M059J (cell line): ENCODE results near the gene THUMPD3. TPM values are rescaled to one million over a fixed set of nuclear protein-coding genes. Genes with fewer than 3 reads are reported as not detected.

Source experiments
- DNase-seq: peaks from one replicate; pipeline ENCODE4 v3.0.0-alpha.2; 2012; ENCODE audit warnings: low read depth
- total RNA-seq: library from RNA; depleted of rRNA; stranded (reverse); fragments of >200 nt; shearing (Covaris generic); gene quantifications from 2 replicates; pipeline ENCODE4 v1.2.3, GENCODE V29; 2014

Gene THUMPD3
- total RNA-seq, 1 experiment from 2014 or later: 24.4 TPM

DNA sequence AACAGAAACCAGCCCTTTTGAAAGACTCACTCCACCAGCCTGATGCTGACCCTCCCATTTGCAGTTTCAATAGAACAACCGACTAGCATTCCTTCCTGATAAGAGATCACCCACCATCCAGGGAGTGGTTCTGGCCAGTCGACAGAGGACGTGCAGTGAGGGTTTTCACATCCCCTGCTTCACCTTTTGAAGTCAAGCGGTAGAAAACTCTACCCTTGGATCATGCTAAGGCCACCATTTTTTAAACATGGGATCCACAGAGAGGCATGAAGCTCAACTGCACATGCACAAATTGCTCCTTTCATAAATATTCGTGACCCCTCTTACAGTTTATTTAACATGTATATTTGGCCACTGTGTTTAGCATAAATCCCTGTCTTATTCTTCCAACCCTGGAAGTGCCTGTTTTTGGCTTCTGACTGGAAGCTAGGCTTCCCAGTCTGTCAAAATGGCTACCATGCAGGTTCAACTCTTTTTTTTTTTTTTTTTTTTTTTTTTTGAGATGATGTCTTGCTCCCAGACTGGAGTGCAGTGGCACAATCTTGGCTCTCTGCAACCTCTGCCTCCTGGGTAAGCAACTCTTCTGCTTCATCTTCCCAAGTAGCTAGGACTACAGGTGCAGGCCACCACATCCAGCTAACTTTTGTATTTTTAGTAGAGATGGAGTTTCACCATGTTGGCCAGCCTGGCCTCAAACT lies 1.0 kb upstream of the THUMPD3 start:
- no peak for DNase-seq

DNA sequence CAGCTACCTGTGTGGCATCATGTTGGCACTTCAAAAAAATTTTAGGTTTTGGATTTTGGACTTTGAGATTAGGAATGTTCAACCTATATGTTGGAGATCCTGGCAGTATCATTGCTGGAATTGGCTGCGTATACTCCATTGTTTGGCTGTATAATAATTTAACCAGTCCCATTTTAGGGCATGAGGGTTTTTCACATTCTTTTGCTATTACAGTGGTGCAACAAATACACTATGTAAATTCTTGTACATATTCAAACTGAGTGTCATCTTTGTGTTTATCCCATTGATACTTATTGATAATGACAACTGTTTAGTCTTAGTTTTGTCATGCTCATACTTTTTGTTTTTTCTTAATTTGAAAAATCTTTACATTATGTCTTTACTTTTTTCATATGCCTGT lies 6.7 kb downstream of the THUMPD3 start:
- DNase-seq: no peak

DNA sequence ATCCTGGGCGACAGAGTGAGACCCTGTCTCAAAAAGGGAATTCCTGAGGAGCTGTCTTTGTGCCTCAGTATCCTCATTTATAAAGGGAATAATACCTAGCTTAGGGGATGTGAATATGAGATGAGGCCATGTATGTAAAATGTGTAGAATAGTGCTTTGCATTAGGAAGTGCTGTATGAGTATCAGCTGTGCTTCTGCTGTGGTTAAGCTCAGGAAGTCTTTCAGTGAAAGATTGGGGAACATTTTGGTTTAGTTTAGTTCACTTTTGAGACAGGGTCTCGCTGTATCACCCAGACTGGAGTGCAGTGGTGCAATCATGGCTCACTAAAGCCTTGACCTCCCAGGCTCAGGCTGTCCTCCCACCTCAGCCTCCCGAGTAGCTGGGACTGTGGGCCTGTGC lies 10.6 kb downstream of the THUMPD3 start:
- DNase-seq: no peak

DNA sequence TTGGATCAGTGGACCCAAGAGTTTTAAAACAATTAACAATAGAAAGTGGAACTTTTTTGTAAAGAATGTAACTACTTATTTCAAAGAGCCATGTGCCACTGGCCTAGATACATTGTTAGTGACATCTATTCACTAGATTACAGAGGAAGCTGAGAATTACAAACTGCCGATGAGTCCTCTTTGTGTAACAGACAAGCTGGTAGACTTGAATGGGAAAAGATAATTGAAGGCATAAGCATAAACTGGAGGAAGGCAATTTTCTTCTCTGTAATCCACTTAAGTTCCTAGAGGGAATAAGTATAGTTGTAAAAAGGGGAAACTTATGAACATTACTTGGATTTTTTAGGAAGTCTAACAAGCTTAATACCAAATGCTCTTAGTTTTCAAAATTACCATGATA lies 15.1 kb downstream of the THUMPD3 start:
- no peak for DNase-seq

DNA sequence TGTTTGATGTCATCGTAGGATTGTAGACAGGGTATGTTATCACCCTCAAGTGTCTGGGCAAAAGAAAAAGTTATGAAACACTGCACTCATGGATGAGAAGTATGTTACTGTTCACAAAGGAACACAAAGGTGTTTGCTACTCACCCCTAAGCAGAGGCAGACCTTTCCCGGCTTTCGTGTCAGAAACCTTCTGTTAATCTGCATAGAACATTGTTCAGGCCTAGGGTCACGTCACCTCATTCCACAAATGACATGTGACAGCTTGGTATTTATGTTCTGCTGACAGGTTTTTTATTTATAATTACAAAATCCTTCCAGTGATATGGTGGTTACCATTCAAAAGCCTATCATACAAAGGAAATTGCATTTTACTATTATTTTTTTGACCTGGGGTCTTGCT lies 16.5 kb downstream of the THUMPD3 start:
- DNase-seq: no peak

DNA sequence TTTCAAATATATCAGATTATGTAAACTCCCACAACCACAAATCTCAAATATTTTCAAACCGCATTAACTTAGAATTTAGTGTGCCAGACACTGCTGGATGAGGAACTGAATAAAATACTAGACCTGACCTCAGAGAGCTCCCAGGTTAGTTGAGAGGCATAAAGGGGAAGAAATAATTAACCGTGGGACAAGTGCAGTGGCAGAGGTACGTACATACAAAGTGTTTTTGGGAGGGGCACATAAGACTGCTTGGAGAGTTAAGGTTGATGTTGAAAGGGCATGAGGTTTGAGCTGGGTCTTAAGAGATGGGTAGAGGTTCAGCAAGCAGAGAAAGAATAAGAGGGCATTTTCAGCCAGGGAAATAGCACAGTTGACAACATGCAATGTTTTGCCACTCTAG lies 17.2 kb downstream of the THUMPD3 start:
- DNase-seq: no peak

DNA sequence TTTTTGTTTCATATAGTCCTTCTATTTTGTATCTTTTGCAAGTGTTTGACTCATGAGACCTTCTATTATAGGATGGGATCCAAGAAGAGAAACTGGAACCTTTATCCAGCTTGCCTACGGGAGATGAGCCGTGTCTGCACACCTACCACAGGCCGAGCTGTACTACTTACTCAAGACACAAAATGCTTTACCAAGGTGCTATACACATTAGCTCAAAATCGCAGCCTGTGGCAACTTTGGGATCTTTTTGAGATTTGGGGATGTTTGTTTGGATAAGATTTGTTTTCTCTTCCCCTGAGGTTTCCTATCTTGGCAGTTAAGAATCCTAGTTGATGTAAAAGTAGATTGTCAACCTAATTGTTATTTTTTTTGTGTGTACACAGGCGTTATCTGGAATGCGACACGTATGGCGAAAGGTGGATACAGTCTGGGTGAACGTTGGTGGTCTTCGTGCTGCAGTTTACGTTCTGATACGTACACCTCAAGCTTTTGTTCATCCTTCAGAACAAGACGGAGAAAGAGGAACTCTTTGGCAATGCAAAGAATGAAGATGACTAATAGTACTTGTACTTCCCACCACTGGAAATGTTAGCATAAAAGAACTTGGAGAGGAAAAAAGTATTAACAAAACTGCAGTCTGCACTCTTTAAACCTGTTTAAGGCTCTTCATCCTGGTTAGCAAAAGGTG lies 21.4 kb downstream of the THUMPD3 start:
- no peak for DNase-seq

DNA sequence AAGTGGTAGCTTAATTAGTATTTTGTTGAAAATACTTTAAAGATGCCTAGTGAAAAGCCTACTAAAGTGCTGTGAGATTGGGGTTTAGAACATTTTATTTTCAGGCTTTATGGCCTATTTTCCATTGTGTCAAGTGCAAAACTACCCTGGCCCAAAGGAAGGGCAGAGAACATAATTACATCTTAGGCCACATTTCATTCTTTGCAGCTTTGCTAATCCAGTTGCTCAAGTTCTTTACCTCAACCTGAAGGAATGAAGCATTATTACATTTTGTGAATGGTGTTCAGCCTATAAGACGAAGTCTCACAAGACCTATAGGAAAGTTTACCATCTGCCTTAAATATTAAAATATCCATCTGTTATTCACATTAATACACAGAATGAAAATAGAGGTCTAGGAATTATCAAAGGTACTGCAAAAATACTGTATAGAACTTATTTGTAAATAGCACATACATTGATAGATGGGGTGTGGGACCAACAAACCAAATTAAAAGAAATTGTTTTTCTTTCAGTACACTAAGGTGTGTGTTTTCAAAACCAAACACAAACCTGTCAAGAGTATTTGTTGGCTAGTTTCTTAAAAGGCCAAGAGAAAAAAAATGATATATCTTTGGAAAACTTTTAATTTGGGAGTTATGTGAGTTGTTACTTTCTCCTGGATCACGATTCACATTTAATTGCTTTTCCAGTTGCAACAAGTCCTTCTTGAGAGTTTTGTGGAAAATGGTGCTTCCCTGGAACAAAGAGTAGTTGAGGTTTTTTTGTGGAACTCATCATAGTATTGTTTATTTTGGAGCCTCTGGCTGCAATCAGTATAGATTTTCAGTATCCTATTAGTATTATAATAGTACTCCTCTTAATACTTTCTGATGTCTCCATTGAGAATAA lies 22.6 kb downstream of the THUMPD3 start:
- DNase-seq: no peak

DNA sequence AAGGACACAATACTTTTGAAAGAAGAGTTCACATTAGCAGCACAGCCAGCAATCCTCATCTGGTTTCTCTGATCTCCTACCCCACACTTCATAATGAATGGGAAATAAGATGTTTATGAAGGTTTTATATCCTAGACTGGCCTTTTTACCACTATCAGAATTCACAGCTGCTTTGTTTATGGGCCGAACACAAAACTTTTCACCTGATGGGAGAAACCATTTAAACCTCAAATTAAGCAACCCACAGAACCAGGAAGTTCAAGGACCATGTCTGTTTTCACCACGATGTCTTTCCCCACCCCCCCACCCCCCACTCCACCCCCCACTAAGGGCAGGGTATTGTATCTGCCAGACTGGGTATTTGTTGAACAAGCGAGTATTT lies 23.2 kb downstream of the THUMPD3 start:
- no peak for DNase-seq

DNA sequence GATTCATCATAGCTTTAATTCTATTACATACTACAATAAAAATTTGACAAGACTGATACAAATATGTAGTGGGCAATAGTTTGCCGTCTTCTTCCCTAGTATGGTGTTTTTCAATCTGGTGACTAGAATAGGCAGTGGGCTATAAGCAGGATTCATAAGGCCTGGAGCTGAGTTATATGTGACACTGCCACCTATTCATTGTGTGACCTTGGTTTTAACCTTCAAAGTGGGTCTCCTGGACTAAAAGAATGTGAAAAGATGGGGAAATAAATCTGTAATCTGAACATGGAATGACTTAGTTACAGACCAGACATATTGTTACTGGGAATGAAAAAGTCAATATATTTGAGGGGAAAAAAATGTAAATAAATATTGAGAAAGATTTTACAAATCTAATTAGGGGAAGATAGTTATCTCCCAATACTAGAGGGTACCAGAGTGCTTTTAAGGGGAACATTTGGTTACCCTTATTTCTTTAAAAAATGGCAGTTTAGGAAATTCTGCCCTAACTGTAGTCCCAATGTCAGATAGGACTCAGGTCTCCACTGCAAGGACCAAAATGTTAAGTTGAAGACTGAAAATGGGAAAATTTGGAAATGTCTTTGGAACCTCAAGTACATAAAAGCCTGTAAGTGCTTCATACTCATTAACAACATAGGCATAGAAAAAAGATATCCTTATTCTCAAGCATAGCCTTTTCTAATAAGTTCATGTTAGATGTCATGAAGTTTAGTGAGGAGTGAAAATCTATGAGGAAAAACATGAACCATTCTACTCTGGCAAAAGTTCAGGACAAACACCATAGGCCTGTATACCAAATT lies 23.9 kb downstream of the THUMPD3 start:
- no peak for DNase-seq

DNA sequence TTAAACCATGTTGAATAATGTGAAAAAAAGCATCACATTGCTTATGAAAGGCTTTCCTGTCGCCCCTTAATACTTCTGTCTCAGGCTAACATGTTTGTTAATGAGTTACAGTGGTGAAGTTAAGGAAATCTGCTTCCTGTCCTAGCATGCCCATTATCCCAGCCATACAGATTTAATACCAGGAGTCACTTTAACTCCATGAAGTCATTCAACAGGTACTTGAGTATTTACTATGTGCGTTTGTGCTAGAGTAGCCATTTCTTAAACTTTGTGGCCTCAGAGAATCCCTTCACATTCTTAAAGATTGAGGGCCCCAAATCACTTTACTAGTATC lies 24.4 kb downstream of the THUMPD3 start:
- DNase-seq: no peak

DNA sequence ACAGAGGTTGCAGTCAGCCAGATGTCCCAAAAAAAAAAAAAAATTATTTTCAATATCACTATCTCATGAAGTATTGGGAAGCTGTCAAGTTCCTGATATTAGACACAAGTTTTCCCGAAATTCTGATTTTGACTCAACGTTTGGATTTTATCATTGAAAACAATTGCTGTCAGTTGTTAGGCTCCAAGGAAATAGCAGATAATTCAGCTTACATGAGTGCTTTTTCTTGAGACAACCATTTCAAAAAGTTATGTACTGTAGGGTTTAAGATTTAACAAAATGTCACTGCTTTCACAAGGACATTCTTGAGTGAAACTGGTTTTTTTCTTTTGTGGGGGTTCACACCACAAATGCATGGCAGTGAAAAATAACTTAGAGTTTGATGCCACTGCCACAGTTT lies 25.3 kb downstream of the THUMPD3 start:
- no peak for DNase-seq

DNA sequence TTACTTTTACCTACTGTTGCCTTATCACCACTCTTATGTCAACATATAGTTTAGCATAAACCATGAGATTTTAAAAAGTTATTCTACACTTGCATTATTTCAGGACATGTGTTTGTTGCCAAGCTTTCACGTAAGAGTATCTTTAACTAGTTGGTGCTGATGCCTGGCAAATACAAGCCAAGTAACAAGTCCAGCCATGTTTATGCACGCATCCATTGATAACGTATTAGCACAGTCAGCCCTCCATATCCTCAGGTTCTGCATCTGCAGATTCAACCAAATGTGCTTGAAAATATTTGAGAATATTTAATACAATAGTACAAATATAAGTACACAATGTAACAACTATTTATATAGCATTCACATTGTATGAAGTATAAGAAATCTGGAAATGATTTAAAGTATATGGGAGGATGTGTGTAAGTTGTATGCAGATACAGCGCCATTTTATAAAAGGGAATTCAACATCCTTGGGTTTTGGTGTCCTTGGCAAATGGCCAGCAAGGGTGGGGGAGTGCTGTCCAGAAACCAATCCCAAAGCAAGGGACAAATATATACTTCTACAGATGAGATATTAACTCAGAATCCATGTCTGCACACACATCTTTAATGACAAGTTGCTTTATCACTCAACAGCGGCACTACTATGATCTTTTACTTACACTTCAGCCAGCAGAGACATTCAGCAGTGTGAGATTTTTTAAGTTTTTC lies 25.9 kb downstream of the THUMPD3 start:
- no peak for DNase-seq

DNA sequence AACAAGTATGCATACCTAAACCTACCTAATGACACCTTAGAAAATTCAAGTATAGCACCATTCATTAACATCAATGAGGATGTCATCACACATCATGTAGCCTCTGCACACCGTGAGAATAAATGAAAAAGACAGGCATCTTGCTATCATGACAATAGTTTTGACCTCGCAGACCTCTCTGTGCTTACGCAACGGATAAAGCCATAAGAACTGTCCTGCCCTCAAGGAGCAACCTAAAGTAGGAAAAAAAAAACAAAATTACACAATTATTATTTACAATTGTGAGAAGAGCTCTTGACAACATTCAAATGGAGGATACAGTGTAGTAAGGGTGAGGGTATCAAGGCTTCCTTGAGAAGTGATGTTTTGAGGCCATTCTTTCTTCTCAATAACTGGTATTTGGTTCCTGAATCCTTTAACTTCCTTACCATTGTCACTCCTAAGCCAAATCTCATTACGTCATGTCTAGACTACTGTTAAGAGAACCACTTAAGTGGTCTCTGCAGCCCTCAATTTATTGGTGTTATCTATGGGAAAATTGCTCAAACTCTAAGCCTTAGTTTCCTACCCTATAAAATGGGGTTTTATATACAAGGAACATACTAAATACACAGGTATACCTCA lies 27.5 kb downstream of the THUMPD3 start:
- no peak for DNase-seq

DNA sequence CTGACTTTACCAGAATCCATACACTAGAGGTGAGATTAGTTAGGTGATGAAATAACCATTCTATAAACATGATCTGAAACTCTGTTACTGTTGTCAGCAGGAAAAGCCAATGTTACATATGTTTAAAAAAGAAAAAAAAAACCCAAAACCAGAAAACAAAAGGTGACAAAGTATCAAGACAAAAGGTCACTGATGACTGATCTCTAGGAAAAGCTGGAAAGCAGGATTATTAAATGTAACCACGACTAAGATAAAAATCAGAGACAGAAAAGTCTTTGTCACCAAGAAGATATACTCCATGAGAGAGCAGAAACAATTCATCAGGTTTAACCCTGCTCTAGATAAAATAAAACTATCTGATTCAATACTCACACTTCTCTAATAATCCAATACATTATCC lies 29.2 kb downstream of the THUMPD3 start:
- no peak for DNase-seq

DNA sequence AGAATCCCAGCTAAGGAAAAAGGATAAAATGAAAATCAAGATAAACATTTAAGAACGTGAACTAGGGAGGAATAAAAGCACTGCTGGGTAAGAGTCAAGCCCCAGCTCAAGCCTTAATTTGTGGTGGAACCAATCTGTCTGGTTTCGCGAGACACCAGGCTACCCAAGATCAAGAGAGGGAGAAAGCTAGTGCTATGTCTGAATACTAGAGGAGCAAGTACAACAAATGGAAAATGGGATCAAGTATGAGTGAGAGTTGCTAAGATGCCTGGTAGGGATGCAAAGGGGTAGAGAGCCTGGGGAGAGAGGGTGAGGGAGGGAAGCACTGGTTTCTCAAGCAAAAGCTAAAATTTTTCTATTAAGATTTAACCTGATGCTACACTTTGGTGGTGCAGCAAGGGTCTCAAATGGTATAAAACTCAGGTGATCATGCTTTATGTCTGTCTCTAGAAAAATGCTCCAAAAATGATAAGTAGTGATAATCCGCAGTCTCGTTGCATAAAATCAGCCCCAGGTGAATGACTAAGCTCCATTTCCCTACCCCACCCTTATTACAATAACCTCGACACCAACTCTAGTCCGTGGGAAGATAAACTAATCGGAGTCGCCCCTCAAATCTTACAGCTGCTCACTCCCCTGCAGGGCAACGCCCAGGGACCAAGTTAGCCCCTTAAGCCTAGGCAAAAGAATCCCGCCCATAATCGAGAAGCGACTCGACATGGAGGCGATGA lies 32.9 kb downstream of the THUMPD3 start:
- DNase-seq: no peak

DNA sequence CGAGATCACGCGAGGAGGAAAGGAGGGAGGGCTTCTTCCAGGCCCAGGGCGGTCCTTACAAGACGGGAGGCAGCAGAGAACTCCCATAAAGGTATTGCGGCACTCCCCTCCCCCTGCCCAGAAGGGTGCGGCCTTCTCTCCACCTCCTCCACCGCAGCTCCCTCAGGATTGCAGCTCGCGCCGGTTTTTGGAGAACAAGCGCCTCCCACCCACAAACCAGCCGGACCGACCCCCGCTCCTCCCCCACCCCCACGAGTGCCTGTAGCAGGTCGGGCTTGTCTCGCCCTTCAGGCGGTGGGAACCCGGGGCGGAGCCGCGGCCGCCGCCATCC lies 33.4 kb downstream of the THUMPD3 start:
- peak; percentile 91 for DNase-seq

DNA sequence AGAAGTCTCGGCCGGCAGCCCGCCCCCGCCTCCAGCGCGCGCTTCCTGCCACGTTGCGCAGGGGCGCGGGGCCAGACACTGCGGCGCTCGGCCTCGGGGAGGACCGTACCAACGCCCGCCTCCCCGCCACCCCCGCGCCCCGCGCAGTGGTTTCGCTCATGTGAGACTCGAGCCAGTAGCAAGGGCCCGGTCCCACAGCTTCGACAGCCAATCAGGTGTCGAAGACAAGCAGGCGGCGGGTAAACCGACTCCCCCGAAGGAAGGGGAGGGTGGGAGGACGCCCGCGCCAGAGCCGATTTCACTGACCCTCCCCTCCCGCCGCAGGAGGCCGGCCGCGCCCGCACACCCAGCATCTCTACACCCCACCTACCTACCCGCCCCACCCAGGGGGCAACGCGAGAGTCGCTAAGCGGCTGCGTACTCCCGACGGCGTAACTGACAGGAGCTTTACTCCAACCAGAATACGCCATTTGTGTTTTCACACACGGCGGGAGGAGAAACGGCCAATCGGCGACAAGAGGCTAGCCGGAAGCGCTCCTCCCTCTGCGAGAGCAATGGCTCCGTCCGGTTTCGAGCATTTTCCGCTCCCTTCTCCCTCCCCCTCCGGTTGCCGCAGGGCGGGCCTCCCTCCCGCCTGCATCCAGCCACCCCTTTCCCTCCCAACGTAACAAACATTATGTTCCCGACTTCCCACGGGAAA lies 33.9 kb downstream of the THUMPD3 start:
- peak; percentile 97 for DNase-seq

DNA sequence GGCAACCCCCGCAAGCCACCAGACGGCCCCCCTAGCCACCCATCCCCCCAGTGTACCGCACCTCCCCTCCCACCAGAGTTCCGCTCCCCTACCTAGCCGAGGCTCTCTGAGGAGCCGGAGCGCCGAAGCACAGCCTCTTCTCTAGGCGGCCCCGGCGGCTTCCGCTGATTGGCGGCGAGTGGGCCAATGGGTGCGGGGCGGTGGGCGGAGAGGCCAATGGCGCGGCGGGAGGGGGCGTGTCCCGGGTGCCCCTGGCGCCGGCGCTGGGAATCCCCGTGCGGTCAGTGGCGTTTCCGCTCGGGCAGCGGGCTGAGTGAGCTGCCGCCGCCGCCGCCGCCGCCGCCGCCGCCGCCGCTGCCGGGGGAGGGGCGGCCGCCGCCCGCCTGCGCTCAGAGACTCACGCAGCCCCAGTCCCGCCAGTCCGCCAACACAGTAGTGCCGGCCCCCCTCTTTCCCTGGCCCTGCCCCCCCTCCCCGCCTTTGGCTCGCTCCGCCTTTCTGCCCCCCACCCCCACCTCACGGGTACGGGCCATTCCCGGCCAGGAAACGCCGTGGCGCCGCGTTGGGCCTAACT lies 34.6 kb downstream of the THUMPD3 start, which contains the start of gene SETD5:
Gene SETD5, plus strand, starts transcription at position 284 of the 574 bp plus-strand sequence. CDS start 31,324 bp downstream, outside the sequence.
- DNase-seq: peak; percentile 92
